BE2C (cell line): ENCODE data around the gene JPH3.

ENCODE experiments used
- DNase-seq: peaks from one replicate; pipeline ENCODE4 v3.0.0-alpha.2; 2020
- H3K27me3 ChIP-seq: fragments of 250-450 bp; sonication (Bioruptor Pico); 2 replicates; pipeline ENCODE4 v1.5.1; 2020; ENCODE audit warnings: mild to moderate bottlenecking
- H3K36me3 ChIP-seq: fragments of 250-450 bp; sonication (Bioruptor Pico); 2 replicates; pipeline ENCODE4 v1.5.1; 2020; ENCODE audit warnings: mild to moderate bottlenecking
- H3K4me1 ChIP-seq: fragments of 250-450 bp; sonication (Bioruptor Pico); 2 replicates; pipeline ENCODE4 v1.5.1; 2020
- H3K4me3 ChIP-seq: 2 replicates; pipeline ENCODE4 v1.5.1; 2011; ENCODE audit warnings: low read depth, low read length
- H3K9me3 ChIP-seq: fragments of 250-450 bp; sonication (Bioruptor Pico); 2 replicates; pipeline ENCODE4 v1.5.1; 2020
- TF ChIP-seq, protein P1 (sequence below): IDR thresholded peaks from 2 replicates; pipeline ENCODE4 v1.5.1; 2012; ENCODE audit warnings: mild to moderate bottlenecking, low read depth, low read length

The JPH3 gene

GRCh38 chr16:87558682-87559081 is 43.6 kb upstream of the JPH3 start:
- H3K4me3 ChIP-seq, result no peak overlapping the region
- no peaks in the 10 kb centered on the region for H3K27me3 ChIP-seq
- no peak for DNase-seq
- TF ChIP-seq, protein P1, sequence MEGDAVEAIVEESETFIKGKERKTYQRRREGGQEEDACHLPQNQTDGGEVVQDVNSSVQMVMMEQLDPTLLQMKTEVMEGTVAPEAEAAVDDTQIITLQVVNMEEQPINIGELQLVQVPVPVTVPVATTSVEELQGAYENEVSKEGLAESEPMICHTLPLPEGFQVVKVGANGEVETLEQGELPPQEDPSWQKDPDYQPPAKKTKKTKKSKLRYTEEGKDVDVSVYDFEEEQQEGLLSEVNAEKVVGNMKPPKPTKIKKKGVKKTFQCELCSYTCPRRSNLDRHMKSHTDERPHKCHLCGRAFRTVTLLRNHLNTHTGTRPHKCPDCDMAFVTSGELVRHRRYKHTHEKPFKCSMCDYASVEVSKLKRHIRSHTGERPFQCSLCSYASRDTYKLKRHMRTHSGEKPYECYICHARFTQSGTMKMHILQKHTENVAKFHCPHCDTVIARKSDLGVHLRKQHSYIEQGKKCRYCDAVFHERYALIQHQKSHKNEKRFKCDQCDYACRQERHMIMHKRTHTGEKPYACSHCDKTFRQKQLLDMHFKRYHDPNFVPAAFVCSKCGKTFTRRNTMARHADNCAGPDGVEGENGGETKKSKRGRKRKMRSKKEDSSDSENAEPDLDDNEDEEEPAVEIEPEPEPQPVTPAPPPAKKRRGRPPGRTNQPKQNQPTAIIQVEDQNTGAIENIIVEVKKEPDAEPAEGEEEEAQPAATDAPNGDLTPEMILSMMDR, result no peak
- no peaks in the 10 kb centered on the region; the same call in 1 of the 2 replicates for H3K9me3 ChIP-seq
- no peaks in the 10 kb centered on the region for H3K36me3 ChIP-seq
- no peaks in the 10 kb centered on the region for H3K4me1 ChIP-seq

- Histone ChIP-seq H3K27me3 (no peaks in the 10 kb centered on the region), H3K36me3 (no peaks in the 10 kb centered on the region), H3K4me1 (no peaks in the 10 kb centered on the region), H3K9me3 (no peaks in the 10 kb centered on the region; the same call in 1 of the 2 replicates), H3K4me3 (no peak overlapping the region)
- no peak for DNase-seq
- TF ChIP-seq, protein P1, result no peak
Observed at GRCh38 chr16:87559945-87560344, 42.4 kb upstream of the JPH3 start.

DNA sequence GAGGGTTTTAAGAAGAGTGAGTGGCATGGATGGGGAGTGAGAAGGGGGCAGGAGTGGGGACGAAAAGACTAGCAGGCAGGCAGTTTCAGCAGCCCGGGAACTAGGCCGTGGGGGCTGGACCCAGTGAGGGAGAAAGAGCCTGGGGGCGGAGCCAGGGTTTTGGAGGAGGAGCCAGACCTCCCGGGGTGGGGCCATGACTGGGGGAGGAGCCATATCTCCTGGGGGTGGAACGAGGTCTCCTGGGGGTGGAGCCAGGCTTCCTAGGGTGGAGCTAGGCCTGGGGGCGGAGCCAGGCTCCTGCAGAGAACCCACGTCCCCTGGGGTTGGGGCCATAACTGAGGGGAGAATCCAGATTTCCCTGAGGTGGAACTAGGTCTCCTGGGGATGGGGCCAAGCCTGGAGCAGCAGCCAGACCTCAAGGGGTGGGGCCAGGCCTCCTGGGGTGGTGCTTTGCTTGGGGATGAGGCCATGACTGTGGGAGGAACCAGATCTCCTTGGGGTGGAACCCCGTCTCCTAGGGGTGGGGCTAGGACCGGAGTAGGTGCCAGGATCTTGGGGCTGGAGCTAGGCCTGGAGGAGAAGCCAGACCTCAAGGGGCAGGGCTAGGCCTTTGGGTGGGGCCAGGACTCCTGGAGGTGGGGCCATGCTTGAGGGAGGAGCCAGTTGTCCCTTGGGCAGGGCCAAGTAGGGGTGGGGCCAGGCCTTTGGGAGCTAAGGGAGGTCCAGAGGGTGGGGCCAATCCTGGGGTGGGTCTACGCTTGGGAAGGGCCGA is 41.7 kb upstream of the JPH3 start:
- H3K4me3 ChIP-seq, result no peak overlapping the region
- TF ChIP-seq, protein P1, result no peak
- peak; percentile 93 for DNase-seq

GRCh38 chr16:87561200-87562105 is 40.9 kb upstream of the JPH3 start:
- no peaks in the 10 kb centered on the region for H3K27me3 ChIP-seq
- H3K4me3 ChIP-seq, result no peak overlapping the region
- no peaks in the 10 kb centered on the region for H3K36me3 ChIP-seq
- H3K4me1 ChIP-seq, result no peaks in the 10 kb centered on the region
- DNase-seq, result no peak
- TF ChIP-seq, protein P1, result no peak
- no peaks in the 10 kb centered on the region; the same call in 1 of the 2 replicates for H3K9me3 ChIP-seq

More for the DNA sequence above, 41.7 kb upstream of the JPH3 start:
- Histone ChIP-seq H3K36me3 (no peaks in the 10 kb centered on the region), H3K27me3 (no peaks in the 10 kb centered on the region), H3K4me1 (no peaks in the 10 kb centered on the region), H3K9me3 (no peaks in the 10 kb centered on the region; the same call in 1 of the 2 replicates)

GRCh38 chr16:87562201-87562600 is 40.1 kb upstream of the JPH3 start:
- Histone ChIP-seq H3K4me3 (no peak overlapping the region), H3K9me3 (no peaks in the 10 kb centered on the region; the same call in 1 of the 2 replicates), H3K36me3 (no peaks in the 10 kb centered on the region), H3K4me1 (no peaks in the 10 kb centered on the region), H3K27me3 (no peaks in the 10 kb centered on the region)
- no peak for DNase-seq
- TF ChIP-seq, protein P1, result no peak

GRCh38 chr16:87563022-87563421 is 39.3 kb upstream of the JPH3 start:
- no peak overlapping the region for H3K4me3 ChIP-seq
- TF ChIP-seq, protein P1, result no peak
- DNase-seq, result no peak
- no peaks in the 10 kb centered on the region for H3K36me3 ChIP-seq
- no peaks in the 10 kb centered on the region for H3K4me1 ChIP-seq
- H3K9me3 ChIP-seq, result no peaks in the 10 kb centered on the region; the same call in 1 of the 2 replicates
- no peaks in the 10 kb centered on the region for H3K27me3 ChIP-seq
